ENCODE data around the gene NDUFB8. TPM values are rescaled to one million over a fixed set of nuclear protein-coding genes. Genes with fewer than 3 reads are reported as not detected.

The NDUFB8 gene
- total and polyA plus RNA-seq, 2 experiments from 2014 or later, result 296 to 748 TPM

DNA sequence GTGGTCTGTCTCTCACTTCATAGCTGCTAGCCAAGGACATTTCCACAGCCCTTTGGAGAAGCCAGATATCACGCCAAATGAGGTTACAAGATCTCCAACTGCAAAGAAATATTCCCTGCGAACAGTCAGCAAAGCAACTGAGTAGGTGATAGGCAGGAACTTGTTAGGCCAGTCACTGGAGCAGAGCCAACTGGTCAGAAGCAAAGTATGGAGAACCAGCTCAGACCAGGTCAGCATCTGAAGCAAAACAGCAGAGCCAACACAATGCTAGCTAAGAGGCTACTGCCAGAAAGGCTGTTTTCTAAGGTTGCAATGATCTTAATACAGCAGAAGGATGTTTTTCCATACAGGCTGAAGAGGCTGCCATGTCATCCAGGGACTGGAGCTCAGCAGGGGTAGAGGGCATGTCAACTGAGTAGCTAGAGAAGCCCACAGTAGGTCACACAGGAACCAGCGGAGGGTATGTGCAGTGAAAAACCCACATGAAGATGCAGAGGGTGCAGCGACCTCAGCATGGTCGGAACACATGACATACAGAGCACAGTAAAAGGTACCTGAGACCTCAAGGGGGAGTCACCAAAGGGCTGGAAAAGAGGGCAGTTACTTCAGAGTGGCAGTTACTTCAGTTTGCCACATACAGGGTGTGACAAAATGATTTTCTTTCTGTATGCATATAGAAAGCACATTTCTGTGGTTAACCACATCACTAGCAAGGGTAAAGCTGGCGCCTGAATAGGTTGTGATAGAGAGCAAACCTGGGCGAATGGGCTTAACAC lies 18.9 kb downstream of the NDUFB8 start:
- no peak overlapping the region for H3K4me3 ChIP-seq
- no peak for DNase-seq (ENCODE audit: low read depth in 1 of 2, low spot score in 1 of 2)
- no peaks in the 10 kb centered on the region for H3K27me3 ChIP-seq
- H3K4me1 ChIP-seq (ENCODE audit: low read depth), result peaks cover 9% of the 10 kb centered on the region
- H3K9me3 ChIP-seq (ENCODE audit: low read depth), result no peaks in the 10 kb centered on the region
- no peak overlapping the region for H3K27ac ChIP-seq
- TF ChIP-seq, protein P1, sequence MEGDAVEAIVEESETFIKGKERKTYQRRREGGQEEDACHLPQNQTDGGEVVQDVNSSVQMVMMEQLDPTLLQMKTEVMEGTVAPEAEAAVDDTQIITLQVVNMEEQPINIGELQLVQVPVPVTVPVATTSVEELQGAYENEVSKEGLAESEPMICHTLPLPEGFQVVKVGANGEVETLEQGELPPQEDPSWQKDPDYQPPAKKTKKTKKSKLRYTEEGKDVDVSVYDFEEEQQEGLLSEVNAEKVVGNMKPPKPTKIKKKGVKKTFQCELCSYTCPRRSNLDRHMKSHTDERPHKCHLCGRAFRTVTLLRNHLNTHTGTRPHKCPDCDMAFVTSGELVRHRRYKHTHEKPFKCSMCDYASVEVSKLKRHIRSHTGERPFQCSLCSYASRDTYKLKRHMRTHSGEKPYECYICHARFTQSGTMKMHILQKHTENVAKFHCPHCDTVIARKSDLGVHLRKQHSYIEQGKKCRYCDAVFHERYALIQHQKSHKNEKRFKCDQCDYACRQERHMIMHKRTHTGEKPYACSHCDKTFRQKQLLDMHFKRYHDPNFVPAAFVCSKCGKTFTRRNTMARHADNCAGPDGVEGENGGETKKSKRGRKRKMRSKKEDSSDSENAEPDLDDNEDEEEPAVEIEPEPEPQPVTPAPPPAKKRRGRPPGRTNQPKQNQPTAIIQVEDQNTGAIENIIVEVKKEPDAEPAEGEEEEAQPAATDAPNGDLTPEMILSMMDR (IDR thresholded peaks at IDR 0.05; ENCODE audit: low read depth, low read length), result no peak
- H3K36me3 ChIP-seq, result peaks cover 7% of the 10 kb centered on the region

- no peaks in the 10 kb centered on the region for H3K27me3 ChIP-seq
- no peak overlapping the region for H3K4me3 ChIP-seq
- no peak overlapping the region for H3K27ac ChIP-seq
- peaks cover 12% of the 10 kb centered on the region for H3K4me1 ChIP-seq (ENCODE audit: low read depth)
- peak in 1 of 2 donors; percentile 32 for DNase-seq (ENCODE audit: low read depth in 1 of 2, low spot score in 1 of 2)
- no peaks in the 10 kb centered on the region for H3K9me3 ChIP-seq (ENCODE audit: low read depth)
- H3K36me3 ChIP-seq, result peaks cover 7% of the 10 kb centered on the region
- TF ChIP-seq, protein P1 (IDR thresholded peaks at IDR 0.05; ENCODE audit: low read depth, low read length), result no peak
Measured at GRCh38 chr10:100509241-100509840, 20.3 kb downstream of the NDUFB8 start.

DNA sequence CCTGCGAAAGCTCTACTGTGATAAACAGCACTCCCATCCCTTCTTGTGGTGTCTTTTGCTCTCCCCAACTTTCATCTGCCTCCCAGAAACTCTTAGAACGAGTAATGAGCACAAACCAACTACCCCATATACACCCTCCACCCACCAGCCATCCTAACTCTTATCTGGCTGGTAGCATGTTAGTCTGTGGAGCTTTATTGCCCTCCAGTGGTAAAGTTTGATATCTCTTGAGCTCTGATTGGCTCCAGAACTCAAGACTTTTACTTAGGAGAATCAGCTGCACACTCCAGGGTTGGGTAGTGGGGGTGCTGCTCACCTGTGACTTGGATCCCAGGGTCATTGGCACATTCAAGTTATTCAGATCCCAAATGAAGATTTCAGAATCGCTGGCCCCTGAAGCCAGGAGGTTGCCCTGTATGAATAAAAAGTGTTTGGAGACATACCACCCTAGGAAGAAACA lies 20.9 kb downstream of the NDUFB8 start:
- TF ChIP-seq, protein P1 (IDR thresholded peaks at IDR 0.05; ENCODE audit: low read depth, low read length), result peak; percentile 65
- no peaks in the 10 kb centered on the region for H3K27me3 ChIP-seq

DNA sequence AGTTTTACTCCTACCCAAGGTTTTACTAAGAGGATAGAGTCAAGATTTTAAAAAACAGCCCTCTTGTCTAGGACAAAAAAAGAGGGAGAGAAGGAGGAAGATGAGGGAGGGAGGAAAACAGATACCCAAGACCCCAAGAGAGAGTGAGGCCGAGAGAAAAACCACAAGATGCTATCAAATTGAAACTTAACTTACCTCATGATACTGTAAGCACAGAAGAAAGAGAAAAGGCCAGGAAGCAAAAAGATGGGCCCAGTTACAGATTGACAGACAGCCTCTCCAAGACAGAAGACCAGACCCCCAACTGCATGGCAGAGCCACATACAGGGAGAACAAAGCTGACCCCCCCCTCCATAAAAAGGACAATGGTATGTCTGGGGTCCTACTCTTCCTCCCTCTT lies 21.4 kb downstream of the NDUFB8 start:
- no peak for DNase-seq (ENCODE audit: low read depth in 1 of 2, low spot score in 1 of 2)
- TF ChIP-seq, protein P1 (IDR thresholded peaks at IDR 0.05; ENCODE audit: low read depth, low read length), result no peak
- H3K27ac ChIP-seq, result no peak overlapping the region
- H3K9me3 ChIP-seq (ENCODE audit: low read depth), result no peaks in the 10 kb centered on the region
- H3K4me1 ChIP-seq (ENCODE audit: low read depth), result peaks cover 19% of the 10 kb centered on the region
- no peaks in the 10 kb centered on the region for H3K27me3 ChIP-seq
- no peak overlapping the region for H3K4me3 ChIP-seq
- peaks cover 7% of the 10 kb centered on the region for H3K36me3 ChIP-seq

More for the DNA sequence above, 20.9 kb downstream of the NDUFB8 start:
- Histone ChIP-seq H3K27ac (no peak overlapping the region), H3K36me3 (peaks cover 7% of the 10 kb centered on the region), H3K9me3 (ENCODE audit: low read depth) (no peaks in the 10 kb centered on the region), H3K4me3 (no peak overlapping the region), H3K4me1 (ENCODE audit: low read depth) (peaks cover 16% of the 10 kb centered on the region)
- peak; percentile 47 to 66 for DNase-seq (ENCODE audit: low read depth in 1 of 2, low spot score in 1 of 2)

GRCh38 chr10:100507357-100507732 lies 22.3 kb downstream of the NDUFB8 start:
- no peaks in the 10 kb centered on the region for H3K27me3 ChIP-seq
- H3K4me1 ChIP-seq (ENCODE audit: low read depth), result peaks cover 14% of the 10 kb centered on the region
- H3K36me3 ChIP-seq, result peaks cover 7% of the 10 kb centered on the region
- H3K4me3 ChIP-seq, result no peak overlapping the region
- DNase-seq (ENCODE audit: low read depth in 1 of 2, low spot score in 1 of 2), result no peak
- no peaks in the 10 kb centered on the region for H3K9me3 ChIP-seq (ENCODE audit: low read depth)
- H3K27ac ChIP-seq, result no peak overlapping the region
- TF ChIP-seq, protein P1 (IDR thresholded peaks at IDR 0.05; ENCODE audit: low read depth, low read length), result no peak
